Kidney (tissue), 14 donors: ENCODE results near the gene MTMR10. TPM values are rescaled to one million over a fixed set of nuclear protein-coding genes. Genes with fewer than 3 reads are reported as not detected.

Experiments
- DNase-seq, 5 donors: peaks; one replicate each; pipeline ENCODE4 v3.0.0-alpha.2; 2013 to 2020
- FAIRE-seq: peaks from 2 replicates; lab custom pipeline; 2012; peaks lifted over from hg19 to GRCh38; lab: Jason Lieb, UNC
- H3K27ac ChIP-seq, 2 donors: one replicate each; pipeline ENCODE4 v1.7.0; 2013; ENCODE audit warnings: low read depth in 2 of 2, low read length in 2 of 2, inconsistent platforms in 1 of 2
- H3K27me3 ChIP-seq: one replicate; pipeline ENCODE4 v1.7.1; 2013; ENCODE audit warnings: low read length, inconsistent platforms; ENCODE audit not compliant: control insufficient read depth, insufficient read depth
- H3K36me3 ChIP-seq, 3 donors: one replicate each; pipeline versions ENCODE4 v1.7.0 to v1.7.1; 2013; ENCODE audit warnings: low read length in 3 of 3, control low read depth in 1 of 3, inconsistent platforms in 1 of 3; ENCODE audit not compliant: insufficient read depth in 3 of 3, control insufficient read depth in 2 of 3
- H3K4me1 ChIP-seq, 3 donors: one replicate each; pipeline versions ENCODE4 v1.7.0 to v1.7.1; 2013; ENCODE audit warnings: low read length in 3 of 3, inconsistent platforms in 1 of 3, low read depth in 1 of 3; ENCODE audit not compliant: control insufficient read depth in 2 of 3, insufficient read depth in 2 of 3
- H3K4me3 ChIP-seq, 3 donors: one replicate each; pipeline versions ENCODE4 v1.7.0 to v1.8.1; 2013; ENCODE audit warnings: low read length in 3 of 3, control low read depth in 1 of 3, inconsistent platforms in 1 of 3
- H3K9ac ChIP-seq, 3 donors: one replicate each; pipeline versions ENCODE4 v1.7.0 to v1.7.1; 2013; ENCODE audit warnings: low read length in 3 of 3, control low read depth in 1 of 3, inconsistent platforms in 1 of 3
- H3K9me3 ChIP-seq, 3 donors: one replicate each; pipeline versions ENCODE4 v1.7.0 to v1.7.1; 2013; ENCODE audit warnings: low read length in 3 of 3, control low read depth in 1 of 3, inconsistent platforms in 1 of 3; ENCODE audit not compliant: control insufficient read depth in 2 of 3, insufficient read depth in 1 of 3
- CTCF ChIP-seq: IDR thresholded peaks from 3 replicates; pipeline ENCODE4 v1.5.1; 2012; ENCODE audit warnings: mild to moderate bottlenecking, moderate library complexity, borderline replicate concordance; ENCODE audit not compliant: insufficient read depth; ENCODE audit errors: extremely low read depth
- intact Hi-C: fragments of 100-400 bp; cut with DNase I; formaldehyde crosslinking; loops from one replicate; pipeline ENCODE4 v1.11.1; 2022
- polyA plus RNA-seq: library from polyadenylated mRNA; stranded (reverse); fragments of 350-450 nt; fragmentation: Illumina TruSeq; extraction: RNeasy Lipid Tissue Mini Kit (QIAGEN cat#74804); gene quantifications from one replicate; pipeline ENCODE4 v1.2.3, GENCODE V29; 2014; ENCODE audit warnings: low read depth, low replicate concordance; ENCODE audit not compliant: insufficient read depth
- total RNA-seq: library from RNA; stranded (reverse); fragmentation: NEBNext Ultra II Directional; extraction: Animal tissue kit (Norgen Biotek cat#: 25700); gene quantifications from one replicate; pipeline ENCODE4 v1.2.1, GENCODE V29; 2021
- donor health status: control.
- donor health status: control.
- donor health status: control.
- donor health status: control.
- donor health status: control.
- donor health status: DM: yes; HTN: yes; CAD: no.
- donor health status: Normal renal cell carcinoma (clear cell type).

The MTMR10 gene
- total and polyA plus RNA-seq, 2 donors from 2014 or later, result 26.2 to 70.4 TPM

DNA sequence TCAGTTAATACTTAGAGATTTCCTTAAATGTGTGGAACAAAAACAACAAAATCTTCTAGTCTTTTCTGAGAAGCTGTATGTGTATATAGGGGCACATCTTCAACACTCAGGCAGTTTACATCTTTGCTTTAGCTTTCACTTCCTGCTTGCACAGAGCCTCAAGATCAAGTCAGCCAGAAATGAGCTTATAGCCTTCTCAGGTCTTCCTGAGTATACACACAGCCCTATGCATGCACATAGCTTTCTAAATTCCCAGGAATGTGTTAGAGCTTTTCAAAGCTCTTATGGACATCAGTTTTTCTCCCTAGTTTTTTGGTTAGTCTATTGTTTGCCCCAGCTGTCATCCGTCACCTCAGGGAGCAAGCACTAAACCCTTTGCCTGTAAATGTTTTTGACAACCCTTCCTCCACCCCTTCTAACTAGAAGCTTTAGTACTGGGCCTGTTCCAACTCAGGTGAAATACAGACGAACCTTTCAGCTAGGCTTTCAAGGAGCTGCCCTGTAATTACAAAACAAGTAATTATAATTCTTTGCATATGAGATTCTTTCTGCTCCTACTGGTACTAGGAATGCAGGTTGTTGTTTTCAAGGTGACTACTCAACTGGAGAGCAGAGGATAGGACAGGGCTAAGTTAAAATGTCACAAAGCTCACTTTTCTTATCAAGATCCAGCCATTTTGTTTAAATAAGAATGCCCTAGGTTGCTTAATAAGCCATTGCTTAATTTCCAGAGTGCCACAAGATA is 22.6 kb upstream of the MTMR10 start:
- Histone ChIP-seq H3K36me3 (no peaks in the 10 kb centered on the region), H3K4me1 (peaks cover 0 to 21% (median 2%) of the 10 kb centered on the region in 3 donors), H3K9ac (no peak overlapping the region), H3K4me3 (no peak overlapping the region), H3K27ac (peak overlapping the region; percentile 52 to 64), H3K27me3 (no peaks in the 10 kb centered on the region), H3K9me3 (peaks cover 0 to 8% (median 5%) of the 10 kb centered on the region in 3 donors)
- peak in 2 of 5 donors; percentile 34 to 46 for DNase-seq
- no peak for FAIRE-seq
- no peak for TF ChIP-seq CTCF
- intact Hi-C loops, result no loop called here

GRCh38 chr15:31012455-31012854 is 21.0 kb upstream of the MTMR10 start:
- TF ChIP-seq CTCF, result no peak
- DNase-seq (no peak), FAIRE-seq (no peak)
- H3K4me3 ChIP-seq, result no peak overlapping the region
- no peak overlapping the region for H3K27ac ChIP-seq
- H3K9ac ChIP-seq, result no peak overlapping the region
- H3K27me3 ChIP-seq, result no peaks in the 10 kb centered on the region
- H3K4me1 ChIP-seq, result peaks cover 0 to 18% (median 2%) of the 10 kb centered on the region in 3 donors
- peaks cover 0 to 8% (median 5%) of the 10 kb centered on the region in 3 donors for H3K9me3 ChIP-seq
- intact Hi-C loops, result no loop called here
- no peaks in the 10 kb centered on the region for H3K36me3 ChIP-seq

GRCh38 chr15:31010036-31010435 is 18.6 kb upstream of the MTMR10 start:
- Histone ChIP-seq H3K9ac (no peak overlapping the region), H3K4me1 (peaks cover 0 to 6% (median 2%) of the 10 kb centered on the region in 3 donors), H3K27ac (no peak overlapping the region), H3K36me3 (no peaks in the 10 kb centered on the region), H3K27me3 (no peaks in the 10 kb centered on the region), H3K9me3 (peaks cover 0 to 8% (median 5%) of the 10 kb centered on the region in 3 donors), H3K4me3 (no peak overlapping the region)
- no peak for DNase-seq
- no peak for FAIRE-seq
- no peak for TF ChIP-seq CTCF
- intact Hi-C loops, result no loop called here

GRCh38 chr15:31005660-31006059 is 14.2 kb upstream of the MTMR10 start:
- Histone ChIP-seq H3K9me3 (no peaks in the 10 kb centered on the region), H3K27me3 (no peaks in the 10 kb centered on the region), H3K4me3 (no peak overlapping the region), H3K9ac (no peak overlapping the region), H3K4me1 (peaks cover 0 to 3% (median 3%) of the 10 kb centered on the region in 3 donors), H3K27ac (no peak overlapping the region), H3K36me3 (no peaks in the 10 kb centered on the region)
- FAIRE-seq (no peak), DNase-seq (no peak)
- intact Hi-C loops, result no loop called here
- no peak for TF ChIP-seq CTCF
